ENCODE data around the gene SLCO3A1. TPM values are rescaled to one million over a fixed set of nuclear protein-coding genes. Genes with fewer than 3 reads are reported as not detected.

Gene SLCO3A1
- total RNA-seq, 4 donors from 2014 or later = 12.1 to 22.3 (median 13.5) TPM

DNA sequence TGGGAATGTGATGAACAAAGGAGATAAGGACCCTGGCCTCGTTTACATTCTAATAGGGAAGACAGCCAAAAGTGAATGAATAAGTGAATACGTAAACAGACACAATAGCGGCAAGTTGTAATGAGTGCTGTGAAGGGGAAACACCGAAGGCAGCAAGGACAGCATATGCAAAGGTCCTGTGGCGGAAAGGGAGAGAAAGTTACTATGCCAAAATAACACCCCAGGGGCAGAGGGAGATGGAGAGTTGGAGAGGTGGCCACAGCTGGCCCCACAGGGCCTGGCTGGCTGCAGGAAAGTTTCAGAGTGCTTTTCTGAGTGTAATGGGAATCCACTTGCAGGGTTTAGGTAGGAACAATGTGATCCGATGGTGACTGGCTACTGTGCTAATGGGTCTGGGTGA lies 91.9 kb downstream of the SLCO3A1 start:
- TF ChIP-seq, protein P1, sequence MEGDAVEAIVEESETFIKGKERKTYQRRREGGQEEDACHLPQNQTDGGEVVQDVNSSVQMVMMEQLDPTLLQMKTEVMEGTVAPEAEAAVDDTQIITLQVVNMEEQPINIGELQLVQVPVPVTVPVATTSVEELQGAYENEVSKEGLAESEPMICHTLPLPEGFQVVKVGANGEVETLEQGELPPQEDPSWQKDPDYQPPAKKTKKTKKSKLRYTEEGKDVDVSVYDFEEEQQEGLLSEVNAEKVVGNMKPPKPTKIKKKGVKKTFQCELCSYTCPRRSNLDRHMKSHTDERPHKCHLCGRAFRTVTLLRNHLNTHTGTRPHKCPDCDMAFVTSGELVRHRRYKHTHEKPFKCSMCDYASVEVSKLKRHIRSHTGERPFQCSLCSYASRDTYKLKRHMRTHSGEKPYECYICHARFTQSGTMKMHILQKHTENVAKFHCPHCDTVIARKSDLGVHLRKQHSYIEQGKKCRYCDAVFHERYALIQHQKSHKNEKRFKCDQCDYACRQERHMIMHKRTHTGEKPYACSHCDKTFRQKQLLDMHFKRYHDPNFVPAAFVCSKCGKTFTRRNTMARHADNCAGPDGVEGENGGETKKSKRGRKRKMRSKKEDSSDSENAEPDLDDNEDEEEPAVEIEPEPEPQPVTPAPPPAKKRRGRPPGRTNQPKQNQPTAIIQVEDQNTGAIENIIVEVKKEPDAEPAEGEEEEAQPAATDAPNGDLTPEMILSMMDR (IDR thresholded peaks at IDR 0.05; ENCODE audit: low read depth) = no peak

DNA sequence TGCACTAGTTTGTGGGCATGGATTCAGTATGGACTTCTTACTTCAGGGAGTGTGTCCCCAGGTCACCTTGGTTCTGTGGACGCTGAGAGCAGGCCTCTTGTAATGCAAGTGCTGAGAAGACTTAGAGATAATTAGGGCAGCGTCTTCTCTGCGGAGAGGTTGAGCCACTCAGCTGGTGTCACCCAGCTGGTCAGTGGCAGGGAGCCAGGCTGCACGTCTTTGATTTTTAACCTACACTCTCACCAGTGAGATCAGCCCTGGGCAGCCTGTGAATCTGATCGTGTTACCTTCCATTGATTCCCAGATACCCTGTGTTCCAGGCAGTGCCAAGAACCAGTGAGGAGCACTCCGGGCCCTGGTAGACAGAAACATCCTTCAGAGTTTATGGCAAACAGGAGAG lies 92.6 kb downstream of the SLCO3A1 start:
- TF ChIP-seq, protein P1 (IDR thresholded peaks at IDR 0.05; ENCODE audit: low read depth) = no peak

DNA sequence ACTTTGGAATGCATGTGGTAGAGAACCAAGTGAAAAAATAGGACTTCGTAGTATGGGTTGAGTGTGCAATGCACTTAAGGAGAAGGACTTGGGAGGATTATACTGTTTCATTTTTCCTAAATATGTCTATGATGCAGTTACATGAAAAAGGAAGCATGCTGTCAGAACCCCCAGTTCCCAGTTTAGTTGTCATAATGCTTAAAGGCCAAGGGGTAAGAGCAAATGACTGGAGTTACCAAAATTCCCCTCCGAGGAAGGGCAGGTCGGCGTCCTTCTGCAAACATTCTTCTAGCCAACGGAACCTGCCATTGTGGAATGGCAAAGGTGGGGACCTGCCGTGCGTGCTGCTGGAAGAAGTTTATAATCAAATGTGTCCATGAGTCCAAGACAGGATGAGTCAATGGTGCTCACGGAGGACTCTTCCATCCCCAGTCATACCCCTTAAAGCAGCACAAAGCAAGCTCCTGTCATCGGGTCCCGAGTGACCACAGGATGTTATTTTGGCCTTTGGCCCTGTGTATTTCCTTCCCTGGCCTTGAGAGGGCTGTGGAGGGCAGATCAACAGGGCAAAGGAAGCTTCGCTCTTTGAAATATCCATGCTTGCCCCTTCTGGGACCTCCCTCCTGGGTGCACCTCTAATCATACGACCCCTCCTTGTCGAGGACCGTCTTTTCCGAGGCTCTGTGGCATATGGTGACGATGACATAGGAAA lies 93.2 kb downstream of the SLCO3A1 start:
- TF ChIP-seq, protein P1 (IDR thresholded peaks at IDR 0.05; ENCODE audit: low read depth) = no peak

DNA sequence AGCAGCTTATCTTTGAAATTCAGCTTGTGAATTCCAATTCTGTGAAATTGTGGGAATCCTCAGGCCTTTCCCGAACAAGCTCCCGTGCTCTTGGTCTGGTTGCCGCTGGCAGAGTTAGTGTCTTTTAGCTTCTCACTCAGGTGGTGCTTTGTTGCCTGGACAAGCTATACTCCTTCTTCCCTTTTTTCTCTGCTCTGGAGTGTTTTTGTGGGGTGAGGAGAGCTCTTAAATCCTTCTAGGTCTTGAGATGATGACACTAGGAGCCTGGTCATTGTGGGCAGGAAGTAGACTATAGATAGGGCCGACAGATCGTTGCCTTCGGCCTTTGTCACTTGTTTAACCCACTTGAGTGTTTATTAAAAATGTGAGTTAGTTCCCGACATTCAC lies 93.8 kb downstream of the SLCO3A1 start:
- TF ChIP-seq, protein P1 (IDR thresholded peaks at IDR 0.05; ENCODE audit: low read depth) = no peak

DNA sequence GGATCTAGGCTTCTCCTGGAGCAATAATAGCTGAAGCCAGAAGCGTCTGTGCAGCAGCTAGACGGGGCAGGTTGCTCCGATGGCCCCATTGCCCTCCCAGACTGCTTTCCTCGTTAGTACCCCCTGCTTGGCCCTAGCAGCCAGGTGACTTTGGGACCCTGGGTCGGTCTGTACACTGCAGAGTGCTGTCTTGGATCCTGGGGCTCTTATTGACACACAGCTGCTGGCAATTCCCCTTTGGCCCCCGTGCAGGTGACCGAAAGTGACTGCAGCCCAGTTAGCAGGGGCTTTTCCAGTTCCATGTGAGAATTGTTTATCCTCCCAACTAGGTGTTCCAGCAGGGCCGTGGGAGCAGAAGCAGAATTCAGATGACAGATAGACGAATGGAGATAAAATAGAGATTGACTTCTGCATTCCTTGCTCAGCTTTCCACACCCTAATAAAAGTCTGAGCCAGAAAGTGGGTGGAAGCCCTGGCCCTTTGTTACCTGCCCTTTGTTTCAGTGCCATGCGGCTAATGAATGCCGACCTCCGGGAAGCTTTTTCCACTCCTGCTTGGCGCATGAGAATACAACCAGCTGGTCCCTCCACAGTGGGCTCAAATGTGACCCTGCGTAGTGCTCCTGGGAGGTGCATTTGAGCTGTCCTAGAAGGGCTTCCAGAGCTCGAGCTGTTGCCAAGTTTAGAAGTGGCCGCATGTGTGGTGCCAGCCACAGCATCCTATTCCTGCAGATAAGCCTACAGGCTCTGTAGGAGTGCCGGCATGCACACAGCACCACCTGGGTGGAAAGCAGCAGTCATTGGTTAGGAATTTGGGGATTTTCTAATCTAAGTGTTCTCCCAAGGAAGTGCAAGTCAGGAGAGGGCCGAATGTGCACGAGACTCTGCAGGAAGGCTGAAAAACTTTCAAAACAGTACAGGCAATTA lies 94.4 kb downstream of the SLCO3A1 start:
- TF ChIP-seq, protein P1 (IDR thresholded peaks at IDR 0.05; ENCODE audit: low read depth) = no peak

DNA sequence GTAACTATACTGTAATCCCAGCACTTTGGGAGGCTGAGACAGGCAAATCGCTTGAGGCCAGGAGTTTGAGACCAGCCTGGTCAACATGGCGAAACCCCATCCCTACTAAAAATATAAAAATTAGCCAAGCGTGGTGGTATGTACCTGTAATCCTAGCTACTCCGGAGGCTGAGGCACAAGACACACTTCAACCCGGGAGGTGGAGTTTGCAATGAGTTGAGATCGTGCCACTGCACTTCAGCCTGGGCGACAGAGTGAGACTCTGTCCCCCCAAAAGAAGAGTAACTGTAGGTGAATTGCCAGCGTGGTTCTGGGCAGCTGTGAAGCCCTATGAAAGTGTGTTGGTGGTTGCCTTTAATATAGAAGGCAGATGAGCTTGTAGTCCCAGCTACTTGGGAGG lies 95.9 kb downstream of the SLCO3A1 start:
- TF ChIP-seq, protein P1 (IDR thresholded peaks at IDR 0.05; ENCODE audit: low read depth) = no peak

DNA sequence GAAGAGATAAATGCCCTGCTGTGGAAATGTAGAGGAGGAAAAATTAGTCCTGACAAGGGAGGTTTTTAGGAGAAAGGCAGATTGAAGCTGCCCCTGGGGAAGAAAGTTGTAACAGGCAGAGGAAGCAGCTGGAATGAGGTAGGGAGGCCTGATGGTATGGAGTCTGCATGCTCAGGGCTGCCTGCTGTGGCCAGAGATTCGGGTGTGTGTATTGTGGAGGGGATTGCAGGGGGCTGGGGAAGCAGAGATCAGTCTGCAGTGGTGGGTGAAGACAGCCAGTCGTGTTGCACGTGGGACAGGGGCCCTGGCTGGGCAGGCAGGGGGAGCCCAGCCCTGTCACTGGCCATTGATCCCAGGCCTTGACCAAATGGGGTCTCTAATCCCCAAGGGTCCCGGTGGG lies 96.5 kb downstream of the SLCO3A1 start:
- TF ChIP-seq, protein P1 (IDR thresholded peaks at IDR 0.05; ENCODE audit: low read depth) = no peak

Data from subcutaneous adipose tissue (tissue), 4 donors.